HG03196 (cell line): Measurements from ENCODE around the gene SFRP4.

ENCODE experiments used
- ATAC-seq: cut with Tn5 transposase; IDR thresholded peaks from one replicate; pipeline ENCODE4 v1.9.1; 2021; ENCODE audit not compliant: unreplicated experiment

The SFRP4 gene

DNA sequence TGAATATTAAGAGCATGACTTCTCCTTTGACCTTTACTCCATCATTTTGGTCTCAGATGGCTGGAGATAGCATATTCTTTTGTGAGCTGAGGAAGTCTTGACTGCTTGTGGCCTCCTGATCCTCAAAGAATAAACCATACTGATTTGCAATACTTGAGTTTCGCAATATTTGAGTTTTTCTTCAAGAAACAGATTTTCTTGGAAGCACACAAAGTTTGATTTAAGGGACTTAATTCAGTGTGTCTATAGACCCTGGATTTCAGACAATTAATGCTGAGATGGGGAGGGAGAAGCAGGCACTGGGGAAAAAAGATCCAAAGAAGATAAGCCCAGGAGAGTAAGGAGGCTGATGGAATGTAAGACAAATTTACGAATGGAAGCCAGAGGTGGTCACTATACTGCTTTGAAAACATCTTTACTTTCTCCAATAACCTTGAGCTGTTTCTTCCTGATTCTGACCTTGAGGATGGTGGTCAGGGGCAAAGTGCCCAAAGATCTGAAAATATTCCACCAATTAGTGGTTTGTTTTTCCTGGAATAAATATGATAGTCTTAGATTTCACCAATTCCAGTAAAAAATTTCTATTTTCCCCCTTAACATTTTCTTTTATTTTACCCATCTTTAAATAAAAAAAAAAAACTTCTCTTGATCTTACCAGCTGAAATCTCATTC is 11.3 kb upstream of the SFRP4 start:
- ATAC-seq = no peak

DNA sequence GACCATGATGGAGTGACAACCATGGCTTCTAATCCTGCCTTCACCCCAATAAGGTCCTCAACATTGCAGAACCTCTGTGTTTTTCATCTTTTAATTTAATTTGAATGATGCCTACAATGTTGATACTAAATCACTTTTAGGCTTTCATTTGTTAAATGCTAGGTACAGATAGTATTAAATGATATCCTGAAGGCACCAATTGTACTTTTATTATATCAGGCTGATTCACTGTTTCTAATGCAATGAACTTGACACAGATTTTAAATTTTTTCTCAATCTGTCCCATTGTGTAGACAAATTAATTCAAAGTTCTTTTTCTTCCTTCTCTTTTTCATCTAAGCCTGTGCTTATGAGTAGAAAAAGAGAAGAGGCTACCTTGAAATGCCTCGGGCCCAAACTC is 9.0 kb upstream of the SFRP4 start:
- no peak for ATAC-seq

DNA sequence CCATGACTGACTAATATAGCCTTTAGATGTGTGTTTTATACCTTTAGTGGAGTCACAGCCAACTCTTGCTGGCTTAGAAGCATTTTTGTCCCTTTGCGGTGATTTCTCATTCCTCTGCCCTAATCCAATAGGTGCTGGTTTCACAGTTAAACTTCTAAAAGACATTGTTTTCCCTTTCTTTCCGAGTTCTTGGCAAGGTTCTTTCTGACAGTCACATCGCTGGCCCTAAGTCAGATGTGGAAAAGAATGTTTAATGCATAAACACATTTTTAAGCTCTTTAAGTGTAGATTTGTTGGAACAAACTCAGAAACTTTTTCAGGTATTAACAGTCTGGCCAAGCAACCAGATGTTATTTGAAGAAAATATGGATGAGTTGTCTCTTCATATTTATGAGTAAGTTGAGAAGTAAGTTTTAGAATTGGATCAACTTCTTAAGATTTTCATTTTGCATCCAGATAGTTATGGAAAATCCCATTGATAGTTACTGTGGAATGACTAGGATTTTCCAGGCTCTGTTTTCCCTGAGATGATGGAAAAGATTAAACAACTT is 7.9 kb upstream of the SFRP4 start:
- no peak for ATAC-seq

DNA sequence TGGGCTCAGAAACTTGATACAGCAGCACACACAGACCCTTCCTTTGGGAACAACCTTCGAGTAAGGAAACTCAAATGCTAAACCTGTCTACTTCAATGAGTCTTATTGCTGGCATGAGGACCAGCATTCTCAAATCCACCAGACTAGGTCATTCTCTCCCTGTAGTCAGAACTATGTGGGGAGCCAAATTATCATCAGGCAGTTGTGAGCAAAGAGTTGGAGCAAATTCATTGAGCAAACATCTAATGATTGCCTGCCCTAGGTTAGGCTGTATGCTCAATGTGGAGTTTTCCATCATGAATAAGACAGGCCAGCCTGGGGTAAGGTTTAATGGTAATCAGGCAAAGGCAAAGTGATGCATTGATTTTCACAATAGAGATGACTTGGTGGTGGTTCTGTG is 7.4 kb upstream of the SFRP4 start:
- no peak for ATAC-seq

DNA sequence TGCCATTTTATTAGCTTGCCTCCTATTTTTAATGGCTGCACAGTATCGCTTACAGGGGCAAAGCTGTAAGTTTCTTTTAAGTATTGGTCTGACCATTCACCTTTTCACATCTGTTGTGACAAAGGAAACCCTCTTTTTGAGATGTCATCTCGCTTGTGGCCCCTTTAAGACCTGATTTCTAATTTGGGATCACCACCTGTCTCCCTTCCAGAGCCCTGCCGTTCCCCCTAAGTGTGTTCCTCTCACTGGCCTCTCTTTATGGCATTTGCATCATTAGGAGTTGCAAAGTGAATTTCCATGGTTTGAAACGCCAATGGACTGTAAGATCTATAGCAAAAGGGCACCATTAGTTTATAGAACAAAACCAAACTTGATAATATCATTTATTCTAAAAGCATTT is 5.3 kb upstream of the SFRP4 start:
- ATAC-seq = no peak

DNA sequence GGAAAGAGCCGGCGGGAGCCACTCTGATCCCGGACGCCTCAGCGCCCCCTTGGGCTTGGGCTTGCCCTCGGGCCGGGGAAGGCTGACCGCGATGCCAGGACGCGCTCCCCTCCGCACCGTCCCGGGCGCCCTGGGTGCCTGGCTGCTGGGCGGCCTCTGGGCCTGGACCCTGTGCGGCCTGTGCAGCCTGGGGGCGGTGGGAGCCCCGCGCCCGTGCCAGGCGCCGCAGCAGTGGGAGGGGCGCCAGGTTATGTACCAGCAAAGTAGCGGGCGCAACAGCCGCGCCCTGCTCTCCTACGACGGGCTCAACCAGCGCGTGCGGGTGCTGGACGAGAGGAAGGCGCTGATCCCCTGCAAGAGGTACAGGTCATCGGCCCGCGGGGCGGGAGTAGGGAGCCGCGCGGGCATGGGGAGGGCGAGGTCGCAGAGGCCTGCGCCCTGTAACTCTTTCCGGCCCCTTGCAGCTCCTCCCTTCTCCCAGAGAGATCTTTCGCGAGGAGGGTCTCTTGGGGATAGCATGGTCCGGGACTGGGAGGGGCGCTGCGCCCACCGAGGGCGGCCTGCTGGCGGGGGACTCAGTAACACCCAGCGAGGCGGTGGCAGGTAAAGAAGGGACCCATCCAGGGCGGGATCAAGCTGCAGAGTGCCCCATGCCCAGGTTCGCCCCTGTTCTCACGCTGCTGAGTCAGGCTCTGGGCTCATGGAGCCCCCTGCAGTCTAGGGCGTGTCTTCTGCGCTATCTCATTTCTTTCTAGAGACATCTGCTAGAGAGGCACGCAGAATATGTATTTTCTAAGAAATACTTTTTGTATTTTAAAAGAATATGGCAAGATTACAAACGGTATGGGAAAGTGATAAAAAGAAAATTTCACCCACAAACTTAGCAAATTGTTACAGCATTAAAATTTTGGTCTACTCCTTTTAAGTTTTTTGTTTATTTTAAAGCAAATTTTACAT is 4.5 kb upstream of the SFRP4 start:
- ATAC-seq = peak; percentile 55

DNA sequence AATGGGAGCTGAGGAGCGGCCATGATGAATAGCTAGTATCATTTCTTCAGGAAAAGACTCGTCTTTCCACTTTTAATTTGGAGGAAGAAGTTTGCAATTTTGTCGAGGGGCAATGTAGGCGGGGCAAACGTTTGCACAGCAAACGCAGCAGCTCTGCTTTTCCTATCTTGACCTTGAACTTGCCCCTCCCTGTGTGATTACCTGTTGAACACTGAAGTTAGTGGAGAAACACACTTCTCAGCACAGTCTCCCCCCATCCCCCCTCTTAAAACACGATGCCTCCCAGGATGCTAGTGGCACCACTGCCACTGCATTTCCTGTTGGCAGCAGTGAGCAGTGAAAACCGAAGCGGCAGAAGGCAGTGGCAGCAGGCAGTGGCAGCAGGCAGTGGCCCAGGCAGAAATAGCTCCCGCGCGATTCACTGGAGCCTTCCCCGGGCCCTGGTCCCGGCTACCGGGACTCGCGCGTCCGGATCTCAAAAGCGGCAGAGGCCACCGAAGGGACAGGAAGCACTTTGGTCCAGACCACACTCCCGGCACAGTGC is 3.8 kb upstream of the SFRP4 start, which contains the start of gene EPDR1:
Gene EPDR1, plus strand, starts transcription at position 336 of the 544 bp plus-strand sequence. CDS start 300 bp downstream, outside the sequence.
- peak; percentile 44 for ATAC-seq

DNA sequence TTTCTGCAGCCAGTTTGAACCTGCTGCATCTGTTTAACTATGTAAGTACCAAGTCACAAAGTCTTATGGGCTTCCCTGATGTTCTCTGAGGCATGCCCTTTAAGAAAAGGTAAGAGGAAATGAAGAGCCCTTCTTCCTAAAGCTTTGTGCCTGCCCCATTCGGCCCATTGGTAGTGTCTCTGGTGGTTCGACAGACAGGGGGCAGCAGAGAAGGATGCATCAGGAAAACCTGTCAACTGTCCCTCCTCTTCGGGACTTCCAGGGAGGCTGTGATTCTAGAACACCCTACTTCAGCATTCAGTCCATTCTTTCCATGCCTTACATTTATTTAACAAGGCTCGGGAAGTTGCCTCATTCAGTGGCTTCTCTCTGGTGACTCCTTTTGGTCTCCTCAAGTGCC is 1.9 kb upstream of the SFRP4 start:
- ATAC-seq = no peak

DNA sequence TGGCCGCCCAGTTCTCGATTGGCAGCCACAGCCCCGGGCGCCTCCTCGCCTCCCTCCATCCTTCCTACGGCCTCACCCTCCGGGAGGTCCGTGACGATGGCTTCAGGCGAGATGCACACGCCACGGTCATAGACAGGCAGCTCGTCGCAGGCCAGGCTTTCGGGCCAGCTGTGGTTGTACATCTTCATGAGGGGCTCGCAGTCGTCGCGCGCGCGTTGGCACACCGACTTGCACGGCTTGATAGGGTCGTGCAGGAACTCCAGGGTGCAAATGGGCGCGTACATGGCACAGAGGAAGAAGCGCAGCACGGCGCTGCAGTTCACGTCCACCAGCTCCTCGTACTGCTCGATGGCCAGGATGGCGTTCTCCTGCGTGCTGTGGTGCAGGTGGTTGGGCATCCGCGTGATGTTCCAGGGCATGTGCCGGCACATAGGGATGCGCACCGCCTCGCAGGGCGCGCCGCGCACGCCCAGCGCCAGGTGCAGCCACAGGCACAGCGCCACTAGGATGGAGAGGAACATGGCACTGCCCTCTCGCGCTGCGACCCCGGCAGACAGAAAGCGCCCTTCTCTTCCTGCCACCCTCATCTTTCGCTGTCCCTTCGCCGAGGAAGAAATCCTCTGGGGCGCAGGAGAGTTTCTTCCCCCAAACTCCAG is 472 bp downstream of the SFRP4 start:
- ATAC-seq = no peak

DNA sequence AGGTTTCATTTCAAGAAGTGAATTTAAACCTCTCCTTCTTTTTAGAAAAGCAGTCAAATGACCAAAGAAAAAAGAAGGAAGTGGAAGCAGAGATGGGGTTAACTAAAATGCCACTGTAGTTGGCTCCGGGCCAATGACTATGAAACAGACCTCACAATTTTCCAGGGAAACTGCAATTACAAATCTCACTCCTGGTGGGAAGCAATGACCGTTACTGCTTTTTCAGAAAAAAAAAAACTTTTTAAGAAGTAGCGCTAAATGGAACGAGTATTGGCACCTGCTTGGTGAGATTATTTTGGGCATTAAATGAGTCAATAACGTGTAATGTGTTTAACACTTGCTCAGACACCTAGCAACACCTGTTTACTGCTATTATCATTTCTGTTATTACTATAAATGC is 1.2 kb downstream of the SFRP4 start:
- no peak for ATAC-seq

DNA sequence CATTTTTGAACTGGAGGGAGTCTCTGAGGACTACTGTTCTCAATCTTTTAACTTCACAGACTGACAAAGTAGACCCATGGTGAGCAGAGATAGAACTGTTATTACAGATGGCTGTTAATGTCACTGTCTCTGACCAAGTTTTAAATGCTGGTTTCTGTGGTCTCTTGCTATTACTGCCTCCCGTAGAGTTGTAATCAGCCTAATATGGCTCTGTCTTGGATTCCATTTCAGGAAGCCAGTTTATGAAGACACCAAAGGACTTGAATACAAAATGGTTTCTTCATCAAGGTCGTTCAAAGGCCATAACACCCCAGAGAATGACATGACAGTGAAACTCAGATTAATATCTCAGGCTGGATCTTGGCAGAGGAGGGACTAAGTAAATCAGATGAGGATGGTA is 3.9 kb downstream of the SFRP4 start:
- ATAC-seq = no peak

DNA sequence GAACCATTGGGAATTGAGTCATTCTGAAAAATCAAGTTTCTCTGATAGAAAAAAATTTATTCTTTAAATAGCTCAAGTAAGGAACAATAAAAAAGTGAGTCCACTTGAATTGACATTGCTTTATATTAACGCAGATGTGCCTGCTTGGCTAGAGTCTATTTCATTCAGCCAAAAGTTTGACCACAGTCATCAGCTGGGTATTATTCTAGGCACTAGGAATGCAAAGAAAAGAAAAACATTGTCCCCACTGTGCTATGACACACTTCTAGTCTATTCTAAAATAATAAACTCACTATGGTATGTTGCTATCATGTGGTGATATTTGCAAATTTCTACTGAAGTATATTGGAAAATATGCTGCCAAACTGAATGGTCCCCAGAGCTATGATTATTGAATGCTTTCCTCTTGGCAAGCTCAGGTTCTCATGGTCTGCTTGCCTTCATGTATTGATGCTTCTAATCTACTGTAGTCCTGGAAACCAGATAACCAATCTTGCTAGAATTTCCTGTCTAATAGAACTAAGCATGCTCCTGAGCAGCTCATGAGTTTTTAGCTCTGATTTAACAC is 8.3 kb downstream of the SFRP4 start:
- no peak for ATAC-seq

DNA sequence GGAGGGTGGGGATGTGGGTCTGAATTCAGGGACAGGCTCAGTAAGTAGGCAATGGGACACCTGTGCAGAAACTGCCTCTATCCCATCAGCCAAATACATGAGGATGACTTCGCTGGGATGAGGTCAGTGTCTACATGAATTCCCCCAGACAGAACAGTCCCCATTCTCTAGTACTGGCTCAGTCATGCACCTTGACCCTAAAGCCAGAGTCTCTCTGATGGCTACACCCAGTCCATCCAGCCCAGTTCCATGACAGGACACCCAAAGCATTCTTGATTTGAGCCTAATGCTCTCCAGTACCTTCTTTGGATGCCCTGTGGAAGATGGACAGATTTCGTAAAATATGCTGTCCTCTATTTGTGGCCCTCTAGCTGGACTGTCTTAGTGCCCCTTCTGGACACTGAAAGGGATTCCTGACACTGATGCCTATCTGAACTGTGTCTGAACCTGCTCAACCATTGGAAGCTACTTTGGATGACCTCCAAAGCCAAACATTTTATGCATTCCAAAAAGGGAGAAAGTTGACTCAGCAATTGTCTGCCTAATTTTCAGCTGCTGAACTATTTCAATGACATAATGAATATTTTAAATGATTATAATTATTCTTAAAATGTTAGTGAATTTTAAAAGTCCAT is 14.6 kb downstream of the SFRP4 start:
- no peak for ATAC-seq

DNA sequence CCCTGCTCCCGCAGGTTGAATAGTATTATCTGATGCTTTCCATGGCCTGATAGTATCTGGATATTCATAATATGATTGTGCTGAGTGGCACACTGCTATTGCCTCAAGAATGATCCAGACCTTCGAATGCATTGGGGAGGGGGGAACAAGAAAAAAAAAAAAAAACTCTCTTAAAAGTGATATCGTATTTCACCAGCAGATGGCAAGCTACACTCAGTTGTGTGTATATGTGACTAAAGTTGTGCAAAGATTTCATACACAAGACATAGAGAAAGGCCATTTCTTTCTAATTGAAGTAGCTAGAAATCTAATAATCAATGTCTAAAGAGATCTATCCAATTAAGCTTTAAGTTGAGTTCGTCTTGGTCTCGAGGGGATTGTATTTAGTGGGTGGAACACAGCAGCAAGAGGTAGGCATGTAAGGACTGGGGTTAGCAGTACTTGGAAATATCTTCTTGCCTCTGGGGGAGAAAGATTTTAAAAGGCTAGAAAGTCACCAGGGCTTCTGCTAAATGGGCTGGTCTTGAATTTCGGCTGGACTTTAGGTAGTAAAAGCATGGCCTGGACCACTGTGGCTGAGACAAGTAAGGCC is 15.3 kb downstream of the SFRP4 start:
- ATAC-seq = no peak

DNA sequence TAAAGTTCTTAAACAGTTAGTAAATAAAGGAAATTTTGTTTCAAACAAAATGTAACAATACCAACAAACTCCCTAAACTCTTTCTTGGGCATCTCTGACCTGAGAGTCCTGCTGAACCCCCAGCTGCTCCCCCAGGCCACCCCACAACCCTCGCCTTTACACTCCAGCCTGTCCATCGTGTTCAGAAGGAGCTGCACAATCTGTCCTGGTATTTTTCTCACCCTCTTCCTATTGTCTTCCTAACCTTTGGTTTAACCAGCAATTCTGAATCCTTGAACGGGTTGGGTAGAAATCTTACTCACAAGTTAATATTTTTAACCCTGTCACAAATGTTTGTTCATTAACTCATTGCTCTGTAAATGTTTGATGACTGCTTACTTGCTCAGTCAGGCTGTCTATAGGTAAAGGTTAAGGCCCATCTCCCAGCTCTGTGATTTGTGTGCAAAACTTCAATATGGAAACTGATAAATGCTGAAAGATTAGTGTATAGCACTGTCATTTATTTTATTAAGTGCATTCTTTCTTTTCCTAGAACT is 16.8 kb downstream of the SFRP4 start:
- no peak for ATAC-seq

DNA sequence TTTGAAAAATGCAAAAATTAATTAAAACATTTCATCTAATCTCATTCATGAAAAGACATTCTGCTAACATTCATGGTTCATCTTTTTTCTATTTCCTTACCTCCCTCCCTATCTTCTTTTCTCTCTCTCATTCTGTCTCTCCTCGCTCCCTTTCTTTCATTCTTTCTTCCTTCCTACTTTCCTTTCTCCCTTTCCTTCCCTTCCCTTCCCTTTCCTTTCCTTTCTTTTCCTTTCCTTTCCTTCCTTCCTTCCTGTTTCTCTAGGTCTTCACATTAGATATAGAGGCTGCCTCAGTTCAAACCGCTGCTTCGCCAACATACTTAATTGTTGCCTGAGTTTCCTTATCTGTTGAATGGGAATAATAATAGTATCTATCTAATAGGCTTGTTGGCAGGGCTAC is 21.9 kb downstream of the SFRP4 start:
- ATAC-seq = no peak

DNA sequence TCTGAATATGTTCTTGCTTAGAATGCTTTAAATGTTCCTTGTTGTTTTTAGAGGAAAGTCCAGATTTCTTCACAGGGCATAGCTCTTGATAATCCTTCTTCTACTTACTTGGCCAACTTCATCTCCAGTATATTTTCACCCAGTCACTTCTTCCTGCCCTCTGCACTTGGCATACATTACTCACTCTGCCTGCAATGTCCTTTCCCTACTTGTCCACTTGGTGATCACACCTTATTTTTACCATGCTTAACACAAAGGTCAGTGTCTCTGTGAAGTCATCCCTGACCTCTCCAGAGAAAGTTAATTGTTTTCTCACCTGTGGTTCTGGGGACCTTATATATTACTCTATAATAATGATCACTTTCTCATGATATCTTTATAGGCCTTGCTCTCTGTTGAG is 23.3 kb downstream of the SFRP4 start:
- ATAC-seq = no peak

DNA sequence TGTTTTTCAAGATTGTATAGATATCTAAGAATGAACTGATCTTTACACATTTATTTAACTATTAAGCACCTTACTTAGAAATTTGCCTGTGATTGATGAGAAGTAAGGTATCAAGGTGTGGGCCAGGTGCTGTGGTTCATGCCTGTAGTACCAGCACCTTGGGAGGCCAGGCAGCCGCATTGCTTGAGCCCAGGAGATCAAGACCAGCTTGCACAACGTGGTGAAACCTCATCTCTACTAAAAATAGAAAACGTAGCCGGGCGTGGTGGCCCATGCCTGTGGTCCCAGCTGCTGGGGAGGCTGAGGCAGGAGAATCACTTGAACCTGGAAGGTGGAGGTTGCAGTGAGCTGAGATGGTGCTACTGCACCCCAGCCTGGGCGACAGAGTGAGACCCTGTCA is 34.5 kb downstream of the SFRP4 start:
- no peak for ATAC-seq
